Stimulated activated naive CD4-positive, alpha-beta T cell treated with Interleukin-2 at 50 U/mL for 16 hours (primary cell): Measurements from ENCODE around the gene POLR3GL.

Experiments used
- DNase-seq: peaks from one replicate; lab custom pipeline; 2025; lab: John Stamatoyannopoulos, UW

Gene POLR3GL

GRCh38 chr1:145975216-145975615 lies 10.7 kb downstream of the POLR3GL start:
- DNase-seq: no peak

- DNase-seq: no peak
Observed at GRCh38 chr1:145977016-145977415, 12.5 kb downstream of the POLR3GL start.

GRCh38 chr1:145977486-145978470 lies 13.3 kb downstream of the POLR3GL start:
- DNase-seq: peak; percentile 61

GRCh38 chr1:145978471-145978853 lies 14.0 kb downstream of the POLR3GL start:
- DNase-seq: no peak

- DNase-seq: peak; percentile 79
Observed at GRCh38 chr1:145978854-145979745, 14.6 kb downstream of the POLR3GL start.

GRCh38 chr1:145979746-145980456 lies 15.4 kb downstream of the POLR3GL start:
- no peak for DNase-seq

GRCh38 chr1:145980457-145980994 lies 16.0 kb downstream of the POLR3GL start:
- no peak for DNase-seq

- DNase-seq: no peak
Observed at GRCh38 chr1:145982010-145982723, 17.7 kb downstream of the POLR3GL start.

GRCh38 chr1:145983206-145983675 lies 18.8 kb downstream of the POLR3GL start:
- no peak for DNase-seq

- DNase-seq: no peak
Observed at GRCh38 chr1:145983960-145984830, 19.7 kb downstream of the POLR3GL start.

GRCh38 chr1:145985129-145985501 lies 20.6 kb downstream of the POLR3GL start:
- no peak for DNase-seq

GRCh38 chr1:145985502-145986439 lies 21.3 kb downstream of the POLR3GL start:
- DNase-seq: no peak

GRCh38 chr1:145986551-145986950 lies 22.1 kb downstream of the POLR3GL start:
- DNase-seq: no peak

GRCh38 chr1:145987926-145988325 lies 23.4 kb downstream of the POLR3GL start:
- no peak for DNase-seq

GRCh38 chr1:145988773-145989172 lies 24.3 kb downstream of the POLR3GL start:
- no peak for DNase-seq

GRCh38 chr1:145990249-145990855 lies 25.9 kb downstream of the POLR3GL start:
- no peak for DNase-seq

GRCh38 chr1:145991735-145992412 lies 27.4 kb downstream of the POLR3GL start:
- no peak for DNase-seq

- no peak for DNase-seq
Observed at GRCh38 chr1:145992502-145992936, 28.0 kb downstream of the POLR3GL start.
